Activated naive CD4-positive, alpha-beta T cell treated with anti-CD3 and anti-CD28 coated beads for 36 hours (primary cell): Measurements from ENCODE around the gene COL10A1. TPM values are rescaled to one million over a fixed set of nuclear protein-coding genes. Genes with fewer than 3 reads are reported as not detected.

Source experiments
- CTCF ChIA-PET: fragments of 350-600 bp; sonication (Branson Sonifier 250); formaldehyde crosslinking; loops from one replicate; lab custom pipeline; 2021; ENCODE audit warnings: antibody characterized with exemption; lab: Charles Lee
- DNase-seq: peaks from one replicate; pipeline ENCODE4 v3.0.0-alpha.2; 2020
- H3K27ac Mint-ChIP-seq: one replicate; pipeline ENCODE4 v1.8.0; 2021; ENCODE audit warnings: mild to moderate bottlenecking, mixed read lengths
- H3K27me3 Mint-ChIP-seq: one replicate; pipeline ENCODE4 v1.8.0; 2021; ENCODE audit warnings: low read depth, mixed read lengths
- H3K36me3 Mint-ChIP-seq: one replicate; pipeline ENCODE4 v1.8.0; 2021; ENCODE audit warnings: low read depth, mixed read lengths
- H3K4me1 Mint-ChIP-seq: one replicate; pipeline ENCODE4 v1.8.0; 2021; ENCODE audit warnings: low read depth, mixed read lengths
- H3K4me3 Mint-ChIP-seq: one replicate; pipeline ENCODE4 v1.8.0; 2021; ENCODE audit warnings: mild to moderate bottlenecking, moderate library complexity, mixed read lengths
- H3K9me3 Mint-ChIP-seq: one replicate; pipeline ENCODE4 v1.8.0; 2021; ENCODE audit warnings: mixed read lengths
- intact Hi-C: fragments of 100-400 bp; cut with micrococcal nuclease; formaldehyde crosslinking; loops from one replicate; pipeline ENCODE4 v1.15.1; 2023
- total RNA-seq, 2 experiments: library from RNA; stranded (reverse); gene quantifications; one replicate each; pipeline ENCODE4 v1.2.3, GENCODE V29; 2021

COL10A1 gene
- total RNA-seq, 2 experiments from 2014 or later: not detected

DNA sequence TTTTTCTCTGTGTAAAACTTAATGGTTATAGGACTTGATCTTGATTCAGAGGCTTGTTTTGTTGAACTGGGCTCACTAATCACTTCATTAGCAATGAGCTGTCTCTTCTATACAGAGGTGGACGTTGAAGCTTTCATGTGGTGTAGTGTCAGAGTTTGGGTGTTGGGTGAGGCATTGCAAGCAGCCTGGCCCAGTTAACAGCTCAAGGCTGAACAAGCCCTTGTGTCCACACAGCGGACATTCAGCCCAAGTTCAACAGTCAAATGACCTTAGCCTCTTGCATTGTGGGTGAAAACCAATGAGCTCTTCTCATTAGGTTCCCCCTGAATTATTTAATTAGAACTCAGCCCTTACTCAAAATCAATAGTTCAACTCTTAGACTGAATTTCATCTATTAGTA is 12.5 kb downstream of the COL10A1 start:
- peaks cover 49% of the 10 kb centered on the region for H3K36me3 Mint-ChIP-seq
- no peaks in the 10 kb centered on the region for H3K27me3 Mint-ChIP-seq
- CTCF ChIA-PET: interaction anchor here (1.1 to 3.2 kb wide), 5 partner anchors 9 to 17 kb away, joined by 3 to 19 read pairs (median 3); partner anchors contain the start of gene NT5DC1
- intact Hi-C loops: no loop called here
- no peaks in the 10 kb centered on the region for H3K9me3 Mint-ChIP-seq
- peaks cover 5% of the 10 kb centered on the region for H3K4me1 Mint-ChIP-seq
- H3K27ac Mint-ChIP-seq: no peak overlapping the region
- DNase-seq: no peak
- no peak overlapping the region for H3K4me3 Mint-ChIP-seq

DNA sequence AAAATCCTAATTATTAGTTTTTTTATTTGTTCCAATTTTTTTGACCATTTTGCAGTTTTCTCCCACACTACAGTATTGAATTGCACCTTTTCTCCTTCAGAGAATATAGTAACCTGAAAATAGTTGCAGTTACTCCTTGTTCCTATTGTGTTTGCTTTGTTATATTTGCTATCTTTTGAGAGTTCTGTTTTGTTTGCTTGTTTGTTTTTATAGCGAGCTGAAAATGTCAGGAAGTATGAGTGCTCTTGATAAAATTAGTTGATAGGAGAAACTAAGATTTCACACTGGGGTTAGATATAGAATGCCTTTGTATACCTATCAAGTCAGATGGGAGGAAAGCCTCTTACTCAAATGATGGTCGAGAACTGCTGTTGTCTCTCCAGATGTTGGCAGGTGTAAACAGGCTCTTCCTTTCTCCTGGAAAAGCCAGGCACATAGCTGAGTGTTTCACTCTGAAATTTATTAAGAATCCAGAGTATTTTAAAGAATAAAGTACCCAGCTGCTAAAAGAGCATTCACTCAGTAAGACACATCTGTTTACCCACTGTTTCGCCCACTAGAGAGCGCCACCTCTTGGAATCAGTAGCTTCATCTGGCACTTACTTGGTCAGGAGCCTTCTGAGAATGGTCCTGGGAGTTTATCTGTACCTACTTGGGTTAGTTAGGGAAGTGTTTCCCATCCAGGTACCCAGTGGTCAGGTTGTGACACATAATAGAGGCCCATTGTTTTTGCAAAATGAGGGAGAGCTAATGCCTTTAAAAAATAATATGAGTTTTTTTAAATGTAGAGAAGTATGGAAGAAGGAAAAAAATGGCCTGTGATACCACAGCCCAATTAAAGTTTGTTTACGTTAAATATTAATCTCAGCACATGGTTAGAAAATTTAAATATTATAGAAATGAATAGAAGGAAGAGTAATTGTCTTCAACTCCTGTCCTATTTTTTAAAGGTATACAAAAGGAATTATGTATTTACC is 14.1 kb downstream of the COL10A1 start:
- Mint-ChIP-seq H3K27me3 (no peaks in the 10 kb centered on the region), H3K4me3 (no peak overlapping the region), H3K36me3 (peaks cover 50% of the 10 kb centered on the region), H3K4me1 (peaks cover 9% of the 10 kb centered on the region), H3K27ac (no peak overlapping the region), H3K9me3 (no peaks in the 10 kb centered on the region)
- DNase-seq: peak; percentile 61
- CTCF ChIA-PET: interaction anchor here (0.6 to 3.2 kb wide), 11 partner anchors 7 to 1818 kb away, joined by 3 to 19 read pairs (median 3); partner anchors contain the start of gene NT5DC1
- intact Hi-C loops: no loop called here

DNA sequence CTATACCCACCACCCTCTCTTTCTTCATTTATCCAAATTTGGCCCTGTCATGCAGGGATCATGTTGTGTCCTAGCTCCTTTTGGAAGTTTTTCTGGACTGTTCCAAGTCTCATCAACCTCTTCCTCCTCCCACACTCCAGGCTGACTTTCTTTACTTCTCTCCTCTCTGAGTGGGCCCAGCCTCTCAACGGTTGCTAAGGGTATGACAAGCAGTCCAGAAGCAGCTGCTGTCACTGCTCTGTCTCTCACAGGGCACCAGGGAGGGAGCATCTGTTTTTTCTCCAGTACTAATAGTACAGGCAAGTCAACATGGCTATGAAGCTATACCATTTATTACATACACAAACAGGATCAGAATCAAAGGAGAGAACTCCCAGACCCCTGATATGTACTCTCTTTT is 17.1 kb downstream of the COL10A1 start:
- peak overlapping the region; percentile 22 for H3K27ac Mint-ChIP-seq
- no peaks in the 10 kb centered on the region for H3K27me3 Mint-ChIP-seq
- no peak for DNase-seq
- H3K36me3 Mint-ChIP-seq: peaks cover 42% of the 10 kb centered on the region
- no peaks in the 10 kb centered on the region for H3K9me3 Mint-ChIP-seq
- intact Hi-C loops: loop anchor here (10.0 kb wide), 3 partner anchors 214 to 426 kb away; partner anchors contain the start of gene CALHM6
- CTCF ChIA-PET: interaction anchor here (1.3 kb wide), 1 partner anchor 13 kb away, joined by 3 read pairs; no protein-coding TSS in a partner anchor
- H3K4me1 Mint-ChIP-seq: peaks cover 37% of the 10 kb centered on the region
- no peak overlapping the region for H3K4me3 Mint-ChIP-seq

- intact Hi-C loops: loop anchor here (10.0 kb wide), 3 partner anchors 211 to 429 kb away; partner anchors contain the start of gene CALHM6
- Mint-ChIP-seq H3K4me3 (no peak overlapping the region), H3K27ac (peak overlapping the region; percentile 65), H3K4me1 (peaks cover 58% of the 10 kb centered on the region), H3K9me3 (no peaks in the 10 kb centered on the region), H3K36me3 (peaks cover 29% of the 10 kb centered on the region), H3K27me3 (no peaks in the 10 kb centered on the region)
- CTCF ChIA-PET: no interaction called here
- no peak for DNase-seq
These were observed 19.8 kb downstream of the COL10A1 start for GRCh38 chr6:116106146-116106545.

GRCh38 chr6:116105247-116105646 is 20.7 kb downstream of the COL10A1 start:
- intact Hi-C loops: loop anchor here (10.0 kb wide), 3 partner anchors 210 to 430 kb away; partner anchors contain the start of gene CALHM6
- peaks cover 23% of the 10 kb centered on the region for H3K36me3 Mint-ChIP-seq
- peaks cover 58% of the 10 kb centered on the region for H3K4me1 Mint-ChIP-seq
- no peaks in the 10 kb centered on the region for H3K27me3 Mint-ChIP-seq
- no peak overlapping the region for H3K4me3 Mint-ChIP-seq
- no peaks in the 10 kb centered on the region for H3K9me3 Mint-ChIP-seq
- CTCF ChIA-PET: interaction anchor here (1.1 kb wide), 1 partner anchor 7 kb away, joined by 3 read pairs; no protein-coding TSS in a partner anchor
- DNase-seq: no peak
- no peak overlapping the region for H3K27ac Mint-ChIP-seq

GRCh38 chr6:116104636-116105035 is 21.3 kb downstream of the COL10A1 start:
- no peaks in the 10 kb centered on the region for H3K27me3 Mint-ChIP-seq
- H3K36me3 Mint-ChIP-seq: peaks cover 21% of the 10 kb centered on the region
- no peak overlapping the region for H3K27ac Mint-ChIP-seq
- CTCF ChIA-PET: interaction anchor here (1.1 kb wide), 1 partner anchor 8 kb away, joined by 3 read pairs; no protein-coding TSS in a partner anchor
- no peak for DNase-seq
- no peaks in the 10 kb centered on the region for H3K9me3 Mint-ChIP-seq
- no peak overlapping the region for H3K4me3 Mint-ChIP-seq
- intact Hi-C loops: loop anchor here (5.0 to 10.0 kb wide), 5 partner anchors 210 to 578 kb away; partner anchors contain the start of genes CALHM6, DSE and KPNA5
- peaks cover 60% of the 10 kb centered on the region for H3K4me1 Mint-ChIP-seq

- DNase-seq: no peak
- Mint-ChIP-seq H3K9me3 (no peaks in the 10 kb centered on the region), H3K27me3 (no peaks in the 10 kb centered on the region), H3K36me3 (peaks cover 11% of the 10 kb centered on the region), H3K4me1 (peaks cover 57% of the 10 kb centered on the region), H3K4me3 (no peak overlapping the region), H3K27ac (peak overlapping the region; percentile 19)
- intact Hi-C loops: loop anchor here (5.0 to 10.0 kb wide), 5 partner anchors 208 to 579 kb away; partner anchors contain the start of genes CALHM6, DSE and KPNA5
- CTCF ChIA-PET: interaction anchor here (0.6 kb wide), 1 partner anchor 25 kb away, joined by 3 read pairs; no protein-coding TSS in a partner anchor
These were observed 23.1 kb downstream of the COL10A1 start for GRCh38 chr6:116102873-116103272.

- CTCF ChIA-PET: interaction anchor here (1.0 to 2.3 kb wide), 2 partner anchors 11 to 90 kb away, joined by 3 to 19 read pairs; no protein-coding TSS in a partner anchor
- H3K9me3 Mint-ChIP-seq: peaks cover under 1% of the 10 kb centered on the region
- H3K27ac Mint-ChIP-seq: no peak overlapping the region
- peak overlapping the region; percentile 90 for H3K4me3 Mint-ChIP-seq
- DNase-seq: no peak
- peaks cover 52% of the 10 kb centered on the region for H3K4me1 Mint-ChIP-seq
- peaks cover 10% of the 10 kb centered on the region for H3K36me3 Mint-ChIP-seq
- H3K27me3 Mint-ChIP-seq: no peaks in the 10 kb centered on the region
- intact Hi-C loops: loop anchor here (1.0 to 10.0 kb wide), 8 partner anchors 178 to 1501 kb away; partner anchors contain the start of genes CALHM6, DSE, GOPC and KPNA5
These were observed 24.1 kb downstream of the COL10A1 start for GRCh38 chr6:116101790-116102189.

- Mint-ChIP-seq H3K4me3 (peak overlapping the region; percentile 90), H3K27ac (peak overlapping the region; percentile 81), H3K4me1 (peaks cover 49% of the 10 kb centered on the region), H3K9me3 (peaks cover 5% of the 10 kb centered on the region), H3K36me3 (peaks cover 12% of the 10 kb centered on the region), H3K27me3 (no peaks in the 10 kb centered on the region)
- CTCF ChIA-PET: interaction anchor here (0.6 to 2.3 kb wide), 7 partner anchors 10 to 215 kb away, joined by 3 to 19 read pairs (median 3); no protein-coding TSS in a partner anchor
- no peak for DNase-seq
- intact Hi-C loops: loop anchor here (1.0 to 10.0 kb wide), 8 partner anchors 178 to 1501 kb away; partner anchors contain the start of genes CALHM6, DSE, GOPC and KPNA5
These were observed 24.6 kb downstream of the COL10A1 start for GRCh38 chr6:116101302-116101718.

DNA sequence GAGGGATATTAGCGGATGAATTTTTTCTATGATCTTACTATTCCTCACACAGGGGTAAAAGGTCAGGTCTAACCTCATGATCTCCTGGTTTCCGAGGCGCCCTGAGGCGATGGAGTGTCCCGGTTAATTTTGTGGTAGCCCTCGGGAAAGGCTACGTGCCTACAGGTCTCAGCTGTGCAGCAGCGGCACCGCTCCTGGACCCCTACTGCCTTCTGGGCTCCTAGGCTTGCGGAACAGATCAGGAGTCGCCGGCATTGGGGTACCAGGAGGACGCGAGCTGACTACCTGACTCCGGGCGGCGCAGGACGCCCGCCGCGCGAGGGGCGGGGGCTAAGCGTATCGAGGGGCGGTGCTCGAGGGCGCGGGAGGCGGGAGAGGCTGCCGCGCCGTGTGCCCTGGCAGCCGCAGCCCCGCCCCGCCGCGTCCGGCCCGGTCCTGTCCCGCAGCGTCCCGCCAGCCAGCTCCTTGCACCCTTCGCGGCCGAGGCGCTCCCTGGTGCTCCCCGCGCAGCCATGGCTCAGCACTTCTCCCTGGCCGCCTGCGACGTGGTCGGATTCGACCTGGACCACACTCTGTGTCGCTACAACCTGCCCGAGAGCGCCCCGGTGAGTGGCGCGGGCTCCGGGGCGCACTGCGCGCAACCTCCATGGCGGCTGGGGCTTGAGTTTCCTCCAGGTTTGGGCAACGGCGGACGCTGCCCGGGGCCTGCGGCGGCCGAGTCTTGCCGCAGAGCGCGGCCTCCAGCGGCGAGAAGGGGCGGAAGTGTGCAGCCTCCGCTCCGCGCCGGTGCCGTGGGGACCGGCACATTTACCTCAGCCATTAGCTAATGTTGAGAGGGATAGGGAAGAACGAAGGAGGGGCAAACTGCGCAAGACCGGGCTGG is 25.3 kb downstream of the COL10A1 start, which contains the start of gene NT5DC1:
Gene NT5DC1, plus strand, starts transcription at position 435 of the 883 bp plus-strand sequence. Its CDS starts 78 bp downstream, at position 513.
- DNase-seq: peak; percentile 87
- peaks cover 17% of the 10 kb centered on the region for H3K36me3 Mint-ChIP-seq
- peaks cover 43% of the 10 kb centered on the region for H3K4me1 Mint-ChIP-seq
- intact Hi-C loops: loop anchor here (1.0 to 10.0 kb wide), 9 partner anchors 154 to 1502 kb away; partner anchors contain the start of genes CALHM6, DSE, GOPC and KPNA5
- peak within 1 kb of the TSS; percentile 90 for H3K4me3 Mint-ChIP-seq
- peak within 1 kb of the TSS; percentile 81 for H3K27ac Mint-ChIP-seq
- no peaks in the 10 kb centered on the region for H3K27me3 Mint-ChIP-seq
- H3K9me3 Mint-ChIP-seq: peaks cover 11% of the 10 kb centered on the region
- CTCF ChIA-PET: interaction anchor here (0.6 to 2.3 kb wide), 6 partner anchors 9 to 215 kb away, joined by 3 to 19 read pairs (median 3); no protein-coding TSS in a partner anchor

- Mint-ChIP-seq H3K27ac (no peak overlapping the region), H3K27me3 (no peaks in the 10 kb centered on the region), H3K36me3 (peaks cover 15% of the 10 kb centered on the region), H3K4me3 (no peak overlapping the region), H3K9me3 (peaks cover 16% of the 10 kb centered on the region), H3K4me1 (peaks cover 26% of the 10 kb centered on the region)
- no peak for DNase-seq
- intact Hi-C loops: no loop called here
- CTCF ChIA-PET: interaction anchor here (1.2 kb wide), 1 partner anchor 1997 kb away, joined by 3 read pairs; no protein-coding TSS in a partner anchor
These were observed 26.9 kb downstream of the COL10A1 start for GRCh38 chr6:116099036-116099435.
